CD4-positive, alpha-beta T cell treated with Interleukin-6 for 4 hours (primary cell): ENCODE results near the gene GBE1.

Experiments
- DNase-seq: peaks from one replicate; pipeline ENCODE4 v3.0.0-alpha.2; 2020; ENCODE audit warnings: mixed read lengths

The GBE1 gene

DNA sequence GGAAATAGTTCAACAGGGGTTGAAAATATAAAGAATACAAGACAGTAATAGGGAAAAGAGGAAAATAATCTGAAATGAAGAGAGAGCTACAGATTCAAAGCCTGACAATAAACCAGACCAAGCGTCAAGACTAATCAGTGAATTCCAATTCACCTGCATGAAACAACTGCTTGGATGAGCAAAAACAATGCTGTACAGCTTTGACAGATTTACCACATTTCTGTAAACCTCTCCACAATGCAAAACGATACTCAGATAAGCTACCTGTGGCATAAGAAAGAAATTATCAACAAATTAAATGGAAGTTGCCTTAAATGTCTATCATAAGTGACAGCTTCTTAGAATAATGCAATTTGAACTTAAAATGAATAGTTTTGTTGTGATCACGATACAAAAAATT lies 65.4 kb downstream of the GBE1 start:
- no peak for DNase-seq

- DNase-seq = no peak
These were observed 66.1 kb downstream of the GBE1 start for GRCh38 chr3:81695302-81695701.

GRCh38 chr3:81694662-81695061 lies 66.8 kb downstream of the GBE1 start:
- no peak for DNase-seq

DNA sequence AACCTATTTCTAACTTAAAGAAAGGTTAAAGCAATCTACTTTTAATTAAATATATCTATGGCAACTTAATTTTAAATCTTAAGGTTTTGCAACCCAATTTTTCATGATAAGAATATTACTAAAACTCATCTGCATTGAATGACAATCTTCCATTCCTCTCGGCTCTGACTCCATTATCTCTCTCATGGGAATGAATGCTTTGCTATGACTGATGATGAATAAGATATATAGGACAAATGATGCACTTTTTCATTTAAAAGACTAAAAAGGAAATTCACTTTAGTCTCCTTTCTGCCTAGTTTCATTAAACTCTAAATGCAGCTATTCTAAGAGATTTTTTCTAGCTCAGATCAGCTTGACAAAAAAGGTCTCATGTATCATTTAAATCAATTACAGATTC lies 68.7 kb downstream of the GBE1 start:
- no peak for DNase-seq

DNA sequence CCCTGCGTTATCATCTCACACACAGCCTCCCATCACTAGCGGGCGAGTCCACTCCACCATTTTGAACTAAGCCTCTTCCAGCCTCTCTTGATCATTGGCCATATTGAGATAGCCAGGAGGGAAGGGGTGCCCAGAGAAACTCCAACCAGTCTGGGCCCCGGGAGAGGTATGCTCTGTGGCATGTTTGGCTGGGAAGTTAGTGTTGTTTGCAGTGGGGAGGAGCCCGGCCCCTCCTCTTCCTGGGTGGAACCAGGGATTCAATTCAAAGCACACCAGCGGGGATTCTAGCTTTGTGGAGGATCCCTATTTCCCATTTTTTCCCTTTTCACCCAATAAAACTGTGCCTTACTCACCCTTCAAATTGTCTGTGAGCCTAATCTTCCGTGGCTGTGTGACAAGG lies 71.8 kb downstream of the GBE1 start:
- no peak for DNase-seq

- no peak for DNase-seq
These were observed 76.6 kb downstream of the GBE1 start for GRCh38 chr3:81684751-81685395.

GRCh38 chr3:81676706-81677456 lies 84.6 kb downstream of the GBE1 start:
- no peak for DNase-seq

DNA sequence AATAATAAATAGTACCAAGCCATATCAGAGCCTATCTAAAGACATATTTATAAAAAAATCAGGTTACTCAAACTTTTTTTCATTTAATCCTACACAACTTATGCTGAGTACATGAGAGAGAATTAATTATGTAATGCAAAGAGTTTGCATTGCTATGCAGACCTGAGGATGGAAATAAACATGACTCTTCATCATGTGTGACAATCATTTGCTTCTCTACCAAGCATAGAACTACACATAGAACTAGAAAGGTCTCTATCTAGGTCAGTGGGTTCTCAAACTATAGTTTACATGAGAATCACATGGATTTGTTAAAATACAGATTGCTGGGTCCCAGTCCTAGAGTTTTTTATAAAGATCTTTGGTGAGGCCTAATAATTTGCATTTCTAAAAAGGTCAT lies 86.8 kb downstream of the GBE1 start:
- no peak for DNase-seq

GRCh38 chr3:81668283-81668682 lies 93.2 kb downstream of the GBE1 start:
- no peak for DNase-seq

GRCh38 chr3:81666502-81667121 lies 94.8 kb downstream of the GBE1 start:
- no peak for DNase-seq

DNA sequence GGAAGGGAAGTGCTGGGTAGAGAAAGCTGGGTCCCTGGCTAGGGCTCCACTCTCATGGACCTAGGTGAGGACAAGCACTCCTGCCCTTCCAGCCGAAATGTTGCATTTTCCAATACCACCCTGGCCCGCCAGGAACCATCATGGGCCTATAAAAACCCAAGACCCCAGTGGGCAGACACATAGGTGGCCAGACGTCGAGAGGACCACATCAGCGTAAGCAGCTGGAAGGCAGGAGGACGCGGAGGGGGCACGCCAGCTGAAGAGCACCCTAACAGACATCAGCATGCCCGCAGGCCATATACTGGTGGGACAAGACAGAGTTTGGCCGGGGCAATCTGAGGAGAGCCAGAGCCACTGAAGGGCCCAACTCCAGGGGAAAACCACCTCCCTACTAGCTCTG lies 98.3 kb downstream of the GBE1 start:
- DNase-seq = no peak

- DNase-seq = no peak
These were observed 101.4 kb downstream of the GBE1 start for GRCh38 chr3:81660036-81660435.

GRCh38 chr3:81658322-81658997 lies 103.0 kb downstream of the GBE1 start:
- DNase-seq = no peak

GRCh38 chr3:81651139-81651538 lies 110.3 kb downstream of the GBE1 start:
- no peak for DNase-seq

- DNase-seq = no peak
These were observed 111.3 kb downstream of the GBE1 start for GRCh38 chr3:81650187-81650586.

GRCh38 chr3:81645248-81645647 lies 116.2 kb downstream of the GBE1 start:
- DNase-seq = no peak

DNA sequence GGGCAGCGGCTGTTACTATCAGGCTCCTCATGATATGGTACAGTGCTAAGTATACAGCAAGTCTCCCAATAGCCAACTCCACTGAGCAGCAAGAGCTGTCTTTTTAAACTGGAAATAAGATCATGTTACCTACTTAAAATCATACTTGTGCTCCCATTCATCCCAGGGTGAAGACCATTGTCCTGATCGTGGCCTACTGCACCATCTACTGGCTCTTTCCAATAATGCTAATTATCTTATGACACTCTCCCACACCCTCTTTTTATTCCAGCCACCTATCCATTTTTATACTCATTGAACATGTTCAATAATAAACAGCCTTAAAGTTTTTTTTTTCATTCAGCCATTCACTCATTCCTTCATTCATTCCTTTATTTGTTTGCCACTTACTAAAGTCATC lies 117.7 kb downstream of the GBE1 start:
- DNase-seq = no peak

DNA sequence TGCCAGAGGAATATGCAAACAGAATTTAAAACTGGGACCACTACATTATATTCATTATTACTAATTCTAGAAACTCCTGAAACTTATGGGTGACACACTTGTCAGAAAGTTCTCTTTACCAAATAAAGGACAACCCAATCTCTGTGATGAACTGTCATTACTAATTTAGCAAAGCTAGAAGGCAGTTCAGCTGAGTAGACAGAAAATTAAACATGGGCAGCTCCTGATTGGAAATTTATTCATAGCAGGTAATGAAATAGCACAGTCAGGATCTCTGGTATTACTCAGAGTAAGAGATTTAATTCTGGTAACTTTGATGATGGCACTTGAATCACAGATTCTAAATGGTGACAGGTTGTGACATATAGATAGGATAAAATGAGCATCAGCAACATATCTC lies 123.0 kb downstream of the GBE1 start:
- no peak for DNase-seq

GRCh38 chr3:81632659-81633058 lies 128.8 kb downstream of the GBE1 start:
- DNase-seq = no peak

- DNase-seq = no peak
These were observed 136.7 kb downstream of the GBE1 start for GRCh38 chr3:81624756-81625155.

GRCh38 chr3:81622395-81622794 lies 139.1 kb downstream of the GBE1 start:
- no peak for DNase-seq

- no peak for DNase-seq
These were observed 140.2 kb downstream of the GBE1 start for GRCh38 chr3:81621277-81621676.

GRCh38 chr3:81620849-81621248 lies 140.6 kb downstream of the GBE1 start:
- DNase-seq = no peak

DNA sequence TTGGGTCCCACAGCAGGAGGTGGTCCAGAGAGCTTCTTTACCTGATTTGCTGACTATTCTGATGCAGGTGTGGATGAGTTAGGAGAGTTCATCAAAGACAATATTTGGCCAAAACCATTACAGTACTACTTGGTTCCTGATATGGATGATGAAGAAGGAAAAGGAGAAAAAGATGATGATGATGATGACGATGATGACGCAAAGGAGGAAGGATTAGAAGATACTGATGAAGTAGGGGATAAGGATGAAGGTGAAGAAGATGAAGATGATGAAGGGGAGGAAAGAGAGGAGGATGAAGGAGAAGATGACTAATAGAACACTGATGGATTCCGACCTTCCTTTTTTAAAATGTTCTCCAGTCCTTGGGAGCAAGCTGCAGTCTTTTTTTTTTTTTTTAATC lies 148.7 kb downstream of the GBE1 start:
- DNase-seq = no peak
